Mesenchymal stem cell (in vitro differentiated cells and primary cell): ENCODE measurements around the gene AP1S1.
"Not testable (repeated sequence)": the region's sequence is repeated elsewhere in the genome, so short reads cannot be mapped to it uniquely, and the experiment has no call there.

ENCODE experiments used
- DNase-seq: peaks from one replicate; pipeline ENCODE4 v3.0.0-alpha.2; 2013
- H2AFZ ChIP-seq: one replicate; pipeline ENCODE4 v1.6.1; 2013; ENCODE audit warnings: low read depth, mild to moderate bottlenecking, control low read depth, inconsistent platforms, low read length, moderate library complexity
- H2AK5ac ChIP-seq: 2 replicates; pipeline ENCODE4 v1.6.1; 2013; ENCODE audit warnings: low read length, moderate library complexity, mild to moderate bottlenecking, inconsistent platforms; ENCODE audit not compliant: severe bottlenecking
- H2BK120ac ChIP-seq: one replicate; pipeline ENCODE4 v1.6.1; 2013; ENCODE audit warnings: low read depth, mild to moderate bottlenecking, inconsistent platforms, low read length, moderate library complexity
- H2BK12ac ChIP-seq, 2 experiments: one replicate each; pipeline ENCODE4 v1.6.1; 2013; ENCODE audit warnings: inconsistent platforms in 2 of 2, low read length in 2 of 2, mild to moderate bottlenecking in 2 of 2, moderate library complexity in 2 of 2, control low read depth in 1 of 2
- H2BK15ac ChIP-seq: one replicate; pipeline ENCODE4 v1.6.1; 2013; ENCODE audit warnings: mild to moderate bottlenecking, low read depth, inconsistent platforms; ENCODE audit not compliant: poor library complexity, severe bottlenecking
- H2BK5ac ChIP-seq: 2 replicates; pipeline ENCODE4 v1.6.1; 2013; ENCODE audit warnings: low read depth, mild to moderate bottlenecking, low read length, control low read depth, inconsistent platforms; ENCODE audit not compliant: poor library complexity, severe bottlenecking
- H3K14ac ChIP-seq, 2 experiments: one replicate each; pipeline ENCODE4 v1.6.1; 2013; ENCODE audit warnings: inconsistent platforms in 2 of 2, low read length in 2 of 2, control low read depth in 1 of 2, mild to moderate bottlenecking in 1 of 2, moderate library complexity in 1 of 2
- H3K18ac ChIP-seq, 2 experiments: one replicate each; pipeline ENCODE4 v1.6.1; 2013; ENCODE audit warnings: inconsistent platforms in 2 of 2, low read length in 2 of 2, control low read depth in 1 of 2, low read depth in 1 of 2, mild to moderate bottlenecking in 1 of 2
- H3K23ac ChIP-seq, 2 experiments: one replicate each; pipeline ENCODE4 v1.6.1; 2013; ENCODE audit warnings: inconsistent platforms in 2 of 2, low read length in 2 of 2, mild to moderate bottlenecking in 2 of 2, moderate library complexity in 2 of 2, control low read depth in 1 of 2
- H3K27ac ChIP-seq: 2 replicates; pipeline ENCODE4 v1.5.1; 2013; ENCODE audit warnings: mild to moderate bottlenecking, moderate library complexity, low read length, control low read depth, inconsistent platforms; ENCODE audit not compliant: poor library complexity, severe bottlenecking
- H3K27me3 ChIP-seq, 2 experiments: 2 replicates each; pipeline versions ENCODE4 v1.6.1 to v1.7.0; 2013; ENCODE audit warnings: low read length in 2 of 2, mild to moderate bottlenecking in 2 of 2, moderate library complexity in 2 of 2, control low read depth in 1 of 2, inconsistent platforms in 1 of 2; ENCODE audit not compliant: control insufficient read depth in 1 of 2, insufficient read depth in 1 of 2
- H3K36me3 ChIP-seq, 2 experiments: 2 replicates each; pipeline versions ENCODE4 v1.6.1 to v1.7.0; 2013; ENCODE audit warnings: low read length in 2 of 2, control low read depth in 1 of 2, inconsistent platforms in 1 of 2, low read depth in 1 of 2, mild to moderate bottlenecking in 1 of 2; ENCODE audit not compliant: insufficient read depth in 2 of 2, control insufficient read depth in 1 of 2
- H3K4ac ChIP-seq, 2 experiments: one replicate each; pipeline ENCODE4 v1.6.1; 2013; ENCODE audit warnings: inconsistent platforms in 2 of 2, low read length in 2 of 2, mild to moderate bottlenecking in 2 of 2, moderate library complexity in 2 of 2, control low read depth in 1 of 2, low read depth in 1 of 2
- H3K4me1 ChIP-seq: 2 replicates; pipeline ENCODE4 v1.6.1; 2013; ENCODE audit warnings: low read depth, low read length, control low read depth; ENCODE audit not compliant: control insufficient read depth, insufficient read depth
- H3K4me2 ChIP-seq: 2 replicates; pipeline ENCODE4 v1.6.1; 2013; ENCODE audit warnings: low read length, mild to moderate bottlenecking, inconsistent platforms; ENCODE audit not compliant: poor library complexity, severe bottlenecking
- H3K4me3 ChIP-seq, 2 experiments: 2 replicates each; pipeline versions ENCODE4 v1.5.1 to v1.7.0; 2013; ENCODE audit warnings: low read length in 2 of 2, mild to moderate bottlenecking in 2 of 2, control low read depth in 1 of 2, low read depth in 1 of 2; ENCODE audit not compliant: insufficient read depth in 1 of 2
- H3K79me1 ChIP-seq: replicated peaks from 2 replicates; pipeline ENCODE4 v1.6.1; 2013; ENCODE audit warnings: mild to moderate bottlenecking, control low read depth, low read length, inconsistent platforms; ENCODE audit not compliant: poor library complexity, severe bottlenecking
- H3K9ac ChIP-seq: 2 replicates; pipeline ENCODE4 v1.7.0; 2013; ENCODE audit warnings: mild to moderate bottlenecking, low read length, moderate library complexity
- H3K9me3 ChIP-seq: 2 replicates; pipeline ENCODE4 v1.7.0; 2013; ENCODE audit warnings: mild to moderate bottlenecking, low read length; ENCODE audit not compliant: control insufficient read depth
- H4K8ac ChIP-seq: one replicate; pipeline ENCODE4 v1.6.1; 2013; ENCODE audit warnings: inconsistent platforms, mild to moderate bottlenecking, low read length, moderate library complexity
- H4K91ac ChIP-seq: one replicate; pipeline ENCODE4 v1.6.1; 2013; ENCODE audit warnings: mild to moderate bottlenecking, low read length, inconsistent platforms
- WGBS: methylation state at CpG from one replicate; pipeline ENCODE4 v1.1.7; 2013; ENCODE audit warnings: mixed read lengths; 5-methylcytosine and 5-hydroxymethylcytosine counted together

AP1S1 gene

GRCh38 chr7:101120315-101120714 lies 34.0 kb upstream of the AP1S1 start:
- no peak overlapping the region for H3K27ac ChIP-seq
- WGBS: 97% methylated on average over 4 of the region's 4 CpGs
- H2BK5ac ChIP-seq: no peak overlapping the region

DNA sequence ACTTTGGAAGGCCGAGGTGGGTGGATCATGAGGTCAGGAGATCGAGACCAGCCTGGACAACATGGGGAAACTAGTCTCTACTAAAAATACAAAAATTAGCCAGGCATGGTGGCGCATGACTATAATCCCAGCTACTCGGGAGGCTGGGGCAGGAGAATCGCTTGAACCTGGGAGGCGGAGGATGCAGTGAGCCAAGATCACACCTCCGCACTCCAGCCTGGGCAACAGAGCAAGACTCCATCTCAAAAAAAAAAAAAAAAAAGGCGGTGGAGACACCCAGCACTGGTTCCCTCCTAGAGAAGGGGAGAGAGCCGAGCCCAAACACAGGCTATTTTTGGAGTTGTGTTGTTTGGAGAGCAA lies 32.7 kb upstream of the AP1S1 start:
- not testable (repeated sequence) for DNase-seq, H3K9me3 ChIP-seq, H3K36me3 ChIP-seq, H3K27me3 ChIP-seq, H3K79me1 ChIP-seq, H2AFZ ChIP-seq, H3K23ac ChIP-seq, H3K4me3 ChIP-seq
- Histone ChIP-seq H3K14ac (peak overlapping the region in 1 of 2 experiments; percentile 62), H2BK5ac (peak overlapping the region; percentile 63), H2BK12ac (peak overlapping the region; percentile 22 to 99), H3K27ac (peak overlapping the region; percentile 98), H3K4ac (peak overlapping the region; percentile 13 to 91), H4K8ac (peak overlapping the region; percentile 45), H2BK120ac (peak overlapping the region; percentile 99), H2AK5ac (peak overlapping the region; percentile 49), H4K91ac (peak overlapping the region; percentile 83), H3K9ac (peak overlapping the region; percentile 89), H2BK15ac (peak overlapping the region; percentile 60), H3K4me2 (peak overlapping the region; percentile 62), H3K4me1 (peaks cover 39% of the 10 kb centered on the region), H3K18ac (peak overlapping the region; percentile 46 to 93)
- WGBS: 62% methylated on average over 6 of the region's 9 CpGs

More at GRCh38 chr7:101120315-101120714, 34.0 kb upstream of the AP1S1 start:
- peak overlapping the region; percentile 37 for H2BK120ac ChIP-seq
- H3K4me2 ChIP-seq: no peak overlapping the region
- DNase-seq: no peak
- H3K9ac ChIP-seq: no peak overlapping the region
- no peaks in the 10 kb centered on the region for H3K9me3 ChIP-seq
- no peak overlapping the region for H3K14ac ChIP-seq
- H2BK15ac ChIP-seq: no peak overlapping the region
- H3K23ac ChIP-seq: no peak overlapping the region
- no peaks in the 10 kb centered on the region for H3K27me3 ChIP-seq
- H3K18ac ChIP-seq: peak overlapping the region in 1 of 2 experiments; percentile 58
- H4K91ac ChIP-seq: peak overlapping the region; percentile 53
- no peaks in the 10 kb centered on the region for H3K79me1 ChIP-seq
- no peak overlapping the region for H3K4me3 ChIP-seq
- peak overlapping the region in 1 of 2 experiments; percentile 80 for H3K4ac ChIP-seq
- H2AK5ac ChIP-seq: peak overlapping the region; percentile 40
- no peaks in the 10 kb centered on the region for H3K36me3 ChIP-seq
- H2AFZ ChIP-seq: no peak overlapping the region
- H3K4me1 ChIP-seq: peaks cover 29% of the 10 kb centered on the region
- H4K8ac ChIP-seq: no peak overlapping the region
- peak overlapping the region; percentile 80 to 94 for H2BK12ac ChIP-seq

- DNase-seq: peak; percentile 99
- Histone ChIP-seq H3K23ac (no peak overlapping the region), H2BK5ac (peak overlapping the region; percentile 66), H3K4ac (peak overlapping the region; percentile 5 to 24), H3K18ac (peak overlapping the region; percentile 50 to 79), H2AK5ac (peak overlapping the region; percentile 97), H3K14ac (no peak overlapping the region), H3K27ac (peak overlapping the region; percentile 98), H4K91ac (peak overlapping the region; percentile 90), H3K4me3 (peak overlapping the region in 1 of 2 experiments; percentile 64), H2BK12ac (peak overlapping the region; percentile 38 to 85), H2AFZ (no peak overlapping the region), H3K36me3 (no peaks in the 10 kb centered on the region), H2BK120ac (peak overlapping the region; percentile 99), H3K9me3 (no peaks in the 10 kb centered on the region), H3K4me2 (peak overlapping the region; percentile 62), H3K79me1 (no peaks in the 10 kb centered on the region), H2BK15ac (peak overlapping the region; percentile 83), H3K9ac (peak overlapping the region; percentile 89), H3K27me3 (no peaks in the 10 kb centered on the region), H3K4me1 (peaks cover 40% of the 10 kb centered on the region), H4K8ac (peak overlapping the region; percentile 71)
- WGBS: 13% methylated on average over 16 of the region's 17 CpGs
These were observed 32.0 kb upstream of the AP1S1 start for GRCh38 chr7:101121991-101122932.
